Stimulated activated CD4-positive, alpha-beta T cell treated with anti-CD3 and anti-CD28 coated beads, TNF-alpha, amount 100 ng/mL, for 1 hour (primary cell): ENCODE measurements around the gene WNT11.

ENCODE experiments used
- DNase-seq, 3 donors: peaks; one replicate each; pipeline ENCODE4 v3.0.0-alpha.2; 2020; ENCODE audit warnings: low read depth in 3 of 3, low spot score in 1 of 3

WNT11 gene

DNA sequence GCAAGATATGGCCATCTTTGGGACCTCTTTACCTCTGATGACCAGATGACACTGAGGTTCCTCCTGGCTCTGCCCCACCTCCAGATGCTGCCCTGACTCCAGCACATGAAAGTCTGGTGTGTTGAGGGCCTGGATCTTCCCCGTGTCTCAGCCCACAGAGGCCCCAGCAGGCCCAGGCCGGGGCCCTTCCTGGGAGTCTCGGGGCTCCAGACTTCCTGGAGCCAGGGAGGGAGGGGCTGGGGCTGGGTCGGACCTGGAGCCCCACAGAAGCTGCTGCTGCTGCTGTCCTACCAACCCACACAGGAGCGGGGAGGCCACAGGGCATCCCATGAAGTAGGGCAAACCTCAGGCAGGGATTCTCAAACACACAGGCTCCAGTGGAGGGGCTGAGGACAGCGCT, 32.2 kb upstream of the WNT11 start:
- DNase-seq = no peak

GRCh38 chr11:76237914-76238313, 31.6 kb upstream of the WNT11 start:
- no peak for DNase-seq

GRCh38 chr11:76237000-76237649, 30.8 kb upstream of the WNT11 start:
- DNase-seq = no peak

GRCh38 chr11:76236092-76236999, 30.0 kb upstream of the WNT11 start:
- DNase-seq = peak in 1 of 3 donors; percentile 31

- DNase-seq = peak; percentile 78 to 92 (median 88)
These were observed 29.2 kb upstream of the WNT11 start for GRCh38 chr11:76235233-76236091.

GRCh38 chr11:76234416-76235232, 28.3 kb upstream of the WNT11 start:
- no peak for DNase-seq

DNA sequence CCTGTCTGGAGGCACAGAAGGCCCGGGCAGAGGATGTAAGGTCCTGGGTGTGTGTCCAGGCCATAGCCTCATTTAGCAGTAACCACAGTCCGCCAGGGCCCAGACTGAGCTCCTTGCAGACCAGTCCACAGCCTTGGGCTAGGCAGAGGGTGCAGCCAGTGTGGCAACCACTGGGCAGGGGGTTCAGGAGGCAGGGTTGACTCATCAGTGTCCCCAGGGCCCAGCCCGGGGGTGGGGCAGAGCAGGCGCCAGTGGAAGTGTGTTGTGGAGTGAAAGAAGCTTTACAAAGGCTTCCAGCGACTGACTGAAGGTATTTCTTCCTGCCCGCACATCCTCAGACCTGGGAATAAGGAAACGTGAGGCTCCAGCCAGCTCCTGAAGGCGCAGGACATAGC, 27.7 kb upstream of the WNT11 start:
- DNase-seq = no peak

DNA sequence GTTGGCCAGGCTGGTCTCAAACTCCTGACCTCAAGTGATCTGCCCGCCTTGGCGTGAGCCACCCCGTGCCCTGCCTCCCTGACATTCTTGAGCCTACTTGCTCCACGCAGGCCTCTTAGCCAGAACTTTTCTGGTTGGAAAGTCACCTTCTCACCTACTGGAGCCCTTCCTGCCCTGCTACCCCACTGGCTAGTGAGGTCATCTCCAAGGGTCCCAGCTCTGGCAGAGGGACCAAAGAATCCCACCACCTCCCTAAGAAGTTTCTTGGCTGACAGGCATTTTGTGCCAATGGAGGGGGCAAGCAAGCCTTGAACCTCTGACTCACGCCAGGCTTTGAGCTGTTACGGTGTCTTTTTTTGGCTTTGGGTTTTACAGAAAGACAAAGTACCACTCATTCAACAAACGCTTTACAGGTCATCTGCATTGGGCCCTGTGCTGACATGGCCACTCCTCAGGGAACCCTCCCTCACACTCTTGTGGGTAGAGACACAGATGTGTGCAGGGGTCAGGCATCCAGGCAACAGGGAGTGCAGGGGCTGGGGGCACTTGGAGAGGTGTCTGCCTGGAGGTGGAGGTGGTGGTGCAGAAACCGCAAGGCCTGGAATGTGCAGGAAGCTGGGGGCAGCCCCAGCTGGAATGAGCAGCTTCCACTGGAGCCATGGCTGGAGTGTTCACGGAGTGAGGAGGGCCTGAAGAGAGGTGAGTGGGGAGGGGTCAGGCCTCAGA, 27.1 kb upstream of the WNT11 start:
- no peak for DNase-seq

DNA sequence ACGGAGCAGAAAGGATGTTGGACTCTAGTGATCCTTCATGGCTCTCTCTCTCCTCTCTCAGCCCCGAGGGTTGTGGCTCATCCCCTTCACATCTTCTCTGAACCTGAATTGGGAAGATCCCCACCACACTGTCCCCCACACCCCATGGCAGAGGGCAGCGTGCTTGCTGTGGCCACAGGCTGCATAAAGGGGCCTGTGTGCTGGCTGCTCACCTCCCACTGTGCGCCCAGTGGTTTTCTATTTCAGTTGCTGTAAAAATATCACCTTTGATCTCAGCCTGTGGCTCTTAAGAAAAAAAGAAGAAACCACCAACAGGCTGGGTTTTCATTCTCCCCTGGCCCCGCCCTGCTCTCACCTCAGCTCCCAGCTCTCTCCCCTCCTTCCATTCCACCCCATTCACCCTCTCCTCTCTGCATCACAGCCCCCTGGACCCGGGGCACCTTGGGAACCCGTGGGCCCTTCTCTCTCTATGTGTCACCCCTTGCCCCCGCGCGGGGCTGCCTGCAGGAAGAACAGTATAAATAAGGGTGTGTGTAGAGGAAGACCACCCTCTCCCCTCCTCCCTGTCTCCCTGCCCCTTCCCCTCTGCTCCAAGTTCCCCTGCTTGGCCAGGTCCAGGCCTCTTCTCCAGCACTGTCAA, 25.8 kb upstream of the WNT11 start:
- DNase-seq = no peak

GRCh38 chr11:76231121-76231738, 24.9 kb upstream of the WNT11 start:
- DNase-seq = no peak

DNA sequence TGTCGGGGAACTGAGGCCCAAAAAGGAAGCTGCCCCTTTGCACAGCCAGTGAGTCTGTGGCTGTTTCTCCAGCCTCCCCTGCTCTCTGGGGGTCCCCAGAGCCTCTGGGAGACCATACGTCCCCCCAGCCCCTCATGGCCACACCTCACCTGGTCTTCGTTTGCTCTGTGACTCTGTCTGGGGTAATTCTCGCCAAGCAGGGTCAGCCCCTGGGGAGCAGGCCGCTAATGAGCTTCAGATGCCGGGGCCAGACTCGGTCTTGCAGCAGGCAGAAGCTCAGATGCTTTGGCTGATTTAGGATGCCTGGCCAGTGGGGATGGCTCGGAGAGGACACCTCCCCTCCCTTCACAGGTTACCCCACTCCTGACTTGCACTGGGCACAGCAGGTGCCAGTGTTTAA, 24.1 kb upstream of the WNT11 start:
- no peak for DNase-seq

DNA sequence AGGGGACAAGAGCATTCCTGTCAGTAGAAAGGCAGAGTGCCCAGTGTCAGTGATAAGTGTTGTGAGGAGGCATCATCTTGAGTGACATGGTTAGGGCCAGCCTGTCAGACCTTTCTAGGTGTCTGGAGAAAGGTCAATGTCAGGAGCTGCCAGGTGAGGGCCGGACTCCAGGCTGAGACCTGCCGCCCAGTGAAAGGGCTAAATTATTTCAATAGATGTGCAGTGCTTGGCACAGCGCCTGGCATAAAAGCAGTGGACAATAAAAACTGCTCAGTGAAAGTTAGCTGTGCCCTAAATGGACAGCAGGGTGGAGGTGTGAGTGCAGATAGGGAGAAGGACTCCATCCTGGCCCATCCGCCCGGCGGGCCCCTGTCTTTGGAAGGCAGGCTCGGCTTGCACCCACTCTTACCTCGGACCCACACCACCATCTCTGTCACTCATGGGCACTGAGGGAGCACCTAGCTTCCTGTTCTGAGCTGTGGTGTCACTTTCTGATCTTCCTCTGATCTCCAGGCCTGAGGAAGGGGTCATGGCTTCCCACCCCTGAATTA, 23.5 kb upstream of the WNT11 start:
- DNase-seq = no peak

- DNase-seq = no peak
These were observed 22.5 kb upstream of the WNT11 start for GRCh38 chr11:76228875-76229149.

GRCh38 chr11:76228071-76228874, 22.0 kb upstream of the WNT11 start:
- no peak for DNase-seq

DNA sequence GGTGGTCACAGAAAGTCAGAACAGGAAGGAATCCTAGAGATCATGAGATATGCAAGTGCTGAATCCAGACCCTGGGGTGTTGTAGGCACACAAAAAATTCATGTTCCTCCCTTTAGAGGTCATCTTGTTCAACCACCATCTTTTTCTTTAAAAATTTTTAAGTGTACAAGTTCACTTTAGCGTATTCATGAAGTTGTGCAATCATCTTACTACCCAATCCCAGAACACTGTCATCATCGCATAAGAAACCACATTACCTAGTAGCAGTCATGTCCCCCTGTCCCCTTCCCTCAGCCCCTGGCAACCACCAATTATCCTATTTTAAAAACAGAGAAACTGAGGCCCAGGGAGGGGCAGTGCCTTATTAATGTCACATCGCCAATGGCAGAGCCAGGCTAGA, 20.3 kb upstream of the WNT11 start:
- DNase-seq = no peak

- DNase-seq = no peak
These were observed 18.9 kb upstream of the WNT11 start for GRCh38 chr11:76225122-76225611.

- DNase-seq = no peak
These were observed 18.3 kb upstream of the WNT11 start for GRCh38 chr11:76224461-76225121.

- no peak for DNase-seq
These were observed 15.1 kb upstream of the WNT11 start for GRCh38 chr11:76221365-76221764.
